HCT116 (cell line): Measurements from ENCODE around the gene GPX8. TPM values are rescaled to one million over a fixed set of nuclear protein-coding genes. Genes with fewer than 3 reads are reported as not detected.

Source experiments
- ATAC-seq: fragments of 200-7000 bp; cut with Tn5 transposase; 2 replicates; pipeline ENCODE4 v1.9.1; 2020; ENCODE audit warnings: mild to moderate bottlenecking, moderate library complexity
- BruUV-seq: library from RNA; stranded (reverse); fragments of 400-500 nt; replicated peaks from 2 replicates; lab custom pipeline; 2021; lab: Mats Ljungman, UMichigan
- CTCF ChIA-PET: fragments of 300-600 bp; sonication (Branson Sonifier 250); formaldehyde crosslinking; loops from one replicate; lab custom pipeline; 2021; ENCODE audit warnings: antibody characterized with exemption; lab: Charles Lee
- POLR2A ChIA-PET: fragments of 300-600, 350-600 bp; sonication (Branson Sonifier 250); formaldehyde crosslinking; loops from one replicate; lab custom pipeline; 2021; ENCODE audit warnings: antibody characterized with exemption; lab: Charles Lee
- RAD21 ChIA-PET, 2 experiments: fragments of 300-600 bp; sonication (Branson Sonifier 250); formaldehyde crosslinking; loops; one replicate each; lab custom pipeline; 2023; ENCODE audit warnings: low total read pairs in 2 of 2; ENCODE audit not compliant: uncharacterized antibody in 2 of 2, unreplicated experiment in 2 of 2, low non-redundant PET in 1 of 2; lab: Charles Lee
- DNase-seq: peaks from one replicate; pipeline ENCODE4 v3.0.0-alpha.2; 2010; ENCODE audit warnings: low read depth, low spot score
- H2AFZ ChIP-seq: fragments of 200-600 bp; shearing (Covaris generic), sonication (generic); 2 replicates; pipeline ENCODE4 v1.6.1; 2017; ENCODE audit warnings: low read depth, mixed run types, mixed read lengths, antibody characterized with exemption, low read length; ENCODE audit not compliant: poor library complexity, severe bottlenecking
- H3K27ac ChIP-seq: 2 replicates; pipeline ENCODE4 v1.5.1; 2012; ENCODE audit warnings: low read depth, low read length
- H3K27me3 ChIP-seq: fragments of 200-600 bp; sonication (generic); 2 replicates; pipeline ENCODE4 v1.6.1; 2016; ENCODE audit warnings: mixed run types, low read length, mixed read lengths; ENCODE audit not compliant: insufficient read depth
- H3K36me3 ChIP-seq, 2 experiments: fragments of 200-500 bp in 1 of 2; fragments of 200-600 bp in 1 of 2; sonication (Bioruptor generic) in 1 of 2; sonication (generic) in 1 of 2; 2 replicates each; pipeline versions ENCODE4 v1.5.1 to v1.6.1; 2014 to 2016; ENCODE audit warnings: low read length in 2 of 2, inconsistent platforms in 1 of 2, mixed read lengths in 1 of 2, mixed run types in 1 of 2; ENCODE audit not compliant: insufficient read depth in 2 of 2, control insufficient read depth in 1 of 2
- H3K4me1 ChIP-seq, 2 experiments: fragments of 200-600 bp in 1 of 2; sonication (generic) in 1 of 2; 2 replicates each; pipeline versions ENCODE4 v1.5.1 to v1.6.1; 2012 to 2017; ENCODE audit warnings: low read length in 2 of 2, inconsistent platforms in 1 of 2, mild to moderate bottlenecking in 1 of 2, mixed read lengths in 1 of 2, mixed run types in 1 of 2, moderate library complexity in 1 of 2; ENCODE audit not compliant: insufficient read depth in 2 of 2, control insufficient read depth in 1 of 2
- H3K4me2 ChIP-seq: fragments of 200-600 bp; sonication (generic); 2 replicates; pipeline ENCODE4 v1.6.1; 2017; ENCODE audit warnings: mixed run types, low read length, mixed read lengths
- H3K4me3 ChIP-seq, 2 experiments: fragments of 200-600 bp in 1 of 2; sonication (generic) in 1 of 2; replicated peaks in 1 of 2; 2 replicates each; pipeline ENCODE4 v1.5.1; 2011 to 2016; ENCODE audit warnings: low read length in 2 of 2, control low read depth in 1 of 2, low read depth in 1 of 2, mild to moderate bottlenecking in 1 of 2, mixed read lengths in 1 of 2, mixed run types in 1 of 2
- H3K79me2 ChIP-seq: fragments of 200-600 bp; sonication (generic); 2 replicates; pipeline ENCODE4 v1.6.1; 2017; ENCODE audit warnings: mild to moderate bottlenecking, mixed run types, low read length, moderate library complexity, mixed read lengths; ENCODE audit not compliant: insufficient read depth
- H3K9ac ChIP-seq: fragments of 200-600 bp; sonication (generic); 2 replicates; pipeline ENCODE4 v1.6.1; 2016; ENCODE audit warnings: low read length, mixed read lengths
- H3K9me2 ChIP-seq: fragments of 200-600 bp; sonication (generic), shearing (Covaris generic); 2 replicates; pipeline ENCODE4 v1.6.1; 2017; ENCODE audit warnings: mixed run types, mild to moderate bottlenecking, moderate library complexity; ENCODE audit not compliant: insufficient read depth
- H3K9me3 ChIP-seq, 2 experiments: fragments of 200-500 bp in 1 of 2; fragments of 200-600 bp in 1 of 2; sonication (Bioruptor generic) in 1 of 2; sonication (generic) in 1 of 2; 2 replicates each; pipeline ENCODE4 v1.6.1; 2014 to 2017; ENCODE audit warnings: low read length in 2 of 2, mixed read lengths in 2 of 2, inconsistent platforms in 1 of 2, low read depth in 1 of 2, mild to moderate bottlenecking in 1 of 2, mixed run types in 1 of 2, moderate library complexity in 1 of 2; ENCODE audit not compliant: control insufficient read depth in 1 of 2, insufficient read depth in 1 of 2
- H4K20me1 ChIP-seq: fragments of 200-600 bp; sonication (generic), shearing (Covaris generic); 2 replicates; pipeline ENCODE4 v1.6.1; 2017; ENCODE audit warnings: mixed run types, mild to moderate bottlenecking, moderate library complexity; ENCODE audit not compliant: insufficient read depth
- CEBPB ChIP-seq: IDR thresholded peaks from 2 replicates; pipeline ENCODE4 v1.6.1; 2012; ENCODE audit warnings: low read depth
- CTCF ChIP-seq, 3 experiments: fragments of 200-600 bp in 1 of 3; sonication (generic) in 1 of 3; IDR thresholded peaks in 2 of 3; conservative IDR thresholded peaks in 1 of 3; 2 replicates each; pipeline ENCODE4 v1.5.1; 2012 to 2017; ENCODE audit warnings: low read depth in 2 of 3, low read length in 2 of 3, antibody characterized with exemption in 1 of 3, borderline replicate concordance in 1 of 3, control low read depth in 1 of 3, mild to moderate bottlenecking in 1 of 3, mixed read lengths in 1 of 3, mixed run types in 1 of 3, moderate library complexity in 1 of 3; ENCODE audit not compliant: insufficient read depth in 1 of 3
- EZH2 ChIP-seq: fragments of 200-600 bp; sonication (generic); IDR thresholded peaks from 2 replicates; pipeline ENCODE4 v1.6.1; 2017; ENCODE audit warnings: antibody characterized with exemption, mixed run types
- FOSL1 ChIP-seq: IDR thresholded peaks from 2 replicates; pipeline ENCODE4 v1.6.1; 2012; ENCODE audit warnings: low read depth
- JUND ChIP-seq: IDR thresholded peaks from 2 replicates; pipeline ENCODE4 v1.6.1; 2012
- MAX ChIP-seq: IDR thresholded peaks from 2 replicates; pipeline ENCODE4 v1.6.1; 2012
- POLR2A ChIP-seq: IDR thresholded peaks from 2 replicates; pipeline ENCODE4 v1.7.0; 2011; ENCODE audit warnings: borderline replicate concordance; ENCODE audit not compliant: insufficient read depth, insufficient read length; ENCODE audit errors: extremely low read depth
- RAD21 ChIP-seq: IDR thresholded peaks from 2 replicates; pipeline ENCODE4 v1.6.1; 2012; ENCODE audit warnings: low read depth, mild to moderate bottlenecking
- SIN3A ChIP-seq: IDR thresholded peaks from 2 replicates; pipeline ENCODE4 v1.6.1; 2012; ENCODE audit warnings: low read depth
- SP1 ChIP-seq: IDR thresholded peaks from 2 replicates; pipeline ENCODE4 v1.6.1; 2012; ENCODE audit warnings: low read depth
- SRF ChIP-seq: IDR thresholded peaks from 2 replicates; pipeline ENCODE4 v1.6.1; 2012; ENCODE audit warnings: low read depth
- TCF7L2 ChIP-seq: IDR thresholded peaks from 2 replicates; pipeline ENCODE4 v1.7.0; 2011; ENCODE audit warnings: borderline replicate concordance, inconsistent platforms; ENCODE audit not compliant: insufficient read depth, insufficient read length; ENCODE audit errors: extremely low read depth
- ZBTB33 ChIP-seq: IDR thresholded peaks from 2 replicates; pipeline ENCODE4 v1.6.1; 2011; ENCODE audit warnings: mild to moderate bottlenecking, low read length, moderate library complexity; ENCODE audit not compliant: insufficient replicate concordance; ENCODE audit errors: extremely low read depth
- ZFX ChIP-seq: fragments of 450-650 bp; IDR thresholded peaks from 2 replicates; pipeline ENCODE4 v1.6.1; 2017
- ZNF274 ChIP-seq: fragments of 200-500 bp; sonication (Bioruptor generic); IDR thresholded peaks from 2 replicates; pipeline ENCODE4 v1.6.1; 2014; ENCODE audit warnings: mild to moderate bottlenecking, low read depth, low read length, inconsistent platforms
- intact Hi-C: fragments of 100-400 bp; cut with micrococcal nuclease; formaldehyde crosslinking; loops from 2 replicates; pipeline ENCODE4 v1.10.0; 2022
- total RNA-seq: library from RNA; stranded (reverse); gene quantifications from one replicate; pipeline ENCODE4 v1.2.1, GENCODE V29; 2021; ENCODE audit not compliant: unreplicated experiment

GPX8 gene
- total RNA-seq, 1 experiment from 2014 or later, result 36.5 TPM

DNA sequence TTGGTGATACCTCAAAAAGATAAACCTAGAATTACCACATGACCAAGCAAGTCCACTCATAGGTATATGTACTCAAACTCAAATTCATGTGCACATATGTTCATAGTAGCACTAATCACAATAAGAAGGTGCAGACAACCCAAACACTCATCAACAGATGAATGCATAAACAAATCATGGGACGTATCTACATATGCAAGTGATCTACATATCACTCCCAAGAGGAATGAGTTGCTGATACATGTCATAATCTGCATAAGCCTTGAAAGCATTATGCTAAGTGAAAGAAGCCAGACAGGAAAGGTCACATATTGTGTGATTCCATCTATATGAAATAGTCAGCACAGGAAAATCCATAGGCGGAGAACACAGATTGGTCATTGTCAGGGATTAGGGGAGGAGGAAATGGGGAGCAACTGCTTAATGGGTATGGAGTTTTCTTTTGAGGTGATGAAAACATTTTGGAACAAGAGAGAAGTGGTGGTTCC, 10.6 kb upstream of the GPX8 start:
- BruUV-seq, result no TSS peak
- DNase-seq (no peak), ATAC-seq (no peak)
- Histone ChIP-seq H2AFZ (no peak overlapping the region), H3K27ac (no peak overlapping the region), H3K4me3 (no peak overlapping the region), H3K27me3 (peaks cover 5% of the 10 kb centered on the region), H3K4me2 (no peak overlapping the region), H3K9me3 (no peaks in the 10 kb centered on the region), H4K20me1 (no peaks in the 10 kb centered on the region), H3K4me1 (peaks cover 0 to 7% of the 10 kb centered on the region in 2 experiments; a peak in 2 of 4 replicates), H3K9me2 (no peaks in the 10 kb centered on the region), H3K9ac (no peak overlapping the region), H3K36me3 (no peaks in the 10 kb centered on the region)
- ChIA-PET RAD21 (no interaction called here), POLR2A (no interaction called here), CTCF (interaction anchor here (1.2 kb wide), 1 partner anchor 10 kb away, joined by 5 read pairs; the partner anchor contains the start of gene GPX8)
- intact Hi-C loops, result loop anchor here (5.0 to 10.0 kb wide), 2 partner anchors 192 to 905 kb away; no protein-coding TSS in a partner anchor
- TF ChIP-seq SRF, result no peak
- no peak for TF ChIP-seq TCF7L2
- TF ChIP-seq ZFX, result no peak
- TF ChIP-seq, all 23 proteins: peak for 0
- H3K79me2 ChIP-seq, result no peaks in the 10 kb centered on the region

- H3K4me1 ChIP-seq, result peaks cover 0 to 7% of the 10 kb centered on the region in 2 experiments; a peak in 2 of 4 replicates
- ChIA-PET RAD21 (no interaction called here), POLR2A (no interaction called here), CTCF (interaction anchor here (1.0 to 1.2 kb wide), 2 partner anchors 8 to 208 kb away, joined by 3 to 4 read pairs; partner anchors contain the start of gene GPX8)
- no peak overlapping the region for H3K27ac ChIP-seq
- BruUV-seq, result no TSS peak
- no peaks in the 10 kb centered on the region for H3K9me3 ChIP-seq
- no peaks in the 10 kb centered on the region for H3K79me2 ChIP-seq
- no peak overlapping the region for H2AFZ ChIP-seq
- H3K4me2 ChIP-seq, result no peak overlapping the region
- H3K9me2 ChIP-seq, result no peaks in the 10 kb centered on the region
- no peak overlapping the region for H3K4me3 ChIP-seq
- no peaks in the 10 kb centered on the region for H3K36me3 ChIP-seq
- no peaks in the 10 kb centered on the region for H4K20me1 ChIP-seq
- no peaks in the 10 kb centered on the region for H3K27me3 ChIP-seq
- H3K9ac ChIP-seq, result no peak overlapping the region
- DNase-seq (no peak), ATAC-seq (no peak)
- intact Hi-C loops, result no loop called here
- TF ChIP-seq ZNF274, result no peak
- TF ChIP-seq TCF7L2, result no peak
- no peak for TF ChIP-seq POLR2A
- no peak for TF ChIP-seq FOSL1
- TF ChIP-seq MAX, result no peak
- TF ChIP-seq SIN3A, result no peak
- TF ChIP-seq JUND, result no peak
- no peak for TF ChIP-seq CEBPB
- no peak for TF ChIP-seq ZBTB33
- no peak for TF ChIP-seq EZH2
- no peak for TF ChIP-seq ZFX
- TF ChIP-seq SP1, result no peak
- no peak for TF ChIP-seq RAD21
- TF ChIP-seq CTCF (IDR thresholded peaks at IDR 0.05 in 2 of 3, conservative IDR thresholded peaks at IDR 0.05 in 1 of 3; ENCODE audit: borderline replicate concordance in 1 of 3, insufficient read depth in 1 of 3, low read depth in 2 of 3, low read length in 2 of 3), result no peak
These were observed 7.8 kb upstream of the GPX8 start for GRCh38 chr5:55151923-55152842.
